H1 (cell line): ENCODE data around the gene ADAM23. TPM values are rescaled to one million over a fixed set of nuclear protein-coding genes. Genes with fewer than 3 reads are reported as not detected.

ENCODE experiments used
- CTCF ChIA-PET: fragments of 300-600 bp; sonication (Branson Sonifier 250); formaldehyde crosslinking; loops from one replicate; lab custom pipeline; 2021; ENCODE audit not compliant: partially characterized antibody; lab: Charles Lee
- POLR2A ChIA-PET: fragments of 300-600 bp; sonication (Branson Sonifier 250); formaldehyde crosslinking; loops from one replicate; lab custom pipeline; 2021; ENCODE audit warnings: inconsistent platforms; ENCODE audit not compliant: partially characterized antibody; lab: Charles Lee
- DNase-seq, 2 experiments: peaks; one replicate each; pipeline versions ENCODE4 v3.0.0 to v3.0.0-alpha.2; 2010 to 2022; ENCODE audit warnings: low spot score in 2 of 2, low read depth in 1 of 2, mixed read lengths in 1 of 2
- FAIRE-seq: peaks from 2 replicates; lab custom pipeline; 2011; peaks lifted over from hg19 to GRCh38; lab: Jason Lieb, UNC
- H2AFZ ChIP-seq: 2 replicates; pipeline ENCODE4 v1.8.1; 2012; ENCODE audit warnings: low read length, inconsistent platforms
- H2AK5ac ChIP-seq: 2 replicates; pipeline ENCODE4 v1.6.1; 2013; ENCODE audit warnings: low read depth, low read length
- H2BK120ac ChIP-seq: replicated peaks from 2 replicates; pipeline ENCODE3; 2013; ENCODE audit warnings: low read depth, low read length, inconsistent platforms
- H2BK12ac ChIP-seq: 2 replicates; pipeline ENCODE4 v1.6.1; 2013; ENCODE audit warnings: low read depth, low read length
- H2BK15ac ChIP-seq: 2 replicates; pipeline ENCODE4 v1.6.1; 2013; ENCODE audit warnings: low read length
- H2BK20ac ChIP-seq: 2 replicates; pipeline ENCODE4 v1.6.1; 2013; ENCODE audit warnings: low read length
- H2BK5ac ChIP-seq: 2 replicates; pipeline ENCODE4 v1.6.1; 2013; ENCODE audit warnings: low read depth, low read length
- H3K14ac ChIP-seq: 2 replicates; pipeline ENCODE4 v1.6.1; 2013; ENCODE audit warnings: inconsistent platforms; ENCODE audit not compliant: insufficient read length
- H3K18ac ChIP-seq: 2 replicates; pipeline ENCODE4 v1.6.1; 2013; ENCODE audit warnings: low read length; ENCODE audit errors: extremely low read depth
- H3K23ac ChIP-seq: 2 replicates; pipeline ENCODE4 v1.6.1; 2013; ENCODE audit warnings: inconsistent platforms; ENCODE audit not compliant: insufficient read length
- H3K23me2 ChIP-seq: 2 replicates; pipeline ENCODE4 v1.6.1; 2013; ENCODE audit warnings: low read depth, low read length
- H3K27ac ChIP-seq: 2 replicates; pipeline ENCODE4 v1.6.1; 2011; ENCODE audit warnings: low read depth, low read length, inconsistent platforms
- H3K27me3 ChIP-seq, 4 experiments: replicated peaks in 1 of 4; 1 replicate in 1 of 4; 2 replicates in 3 of 4; pipeline versions ENCODE4 v1.6.1 to v1.8.1; 2011 to 2013; ENCODE audit warnings: low read length in 3 of 4, mild to moderate bottlenecking in 3 of 4, inconsistent platforms in 2 of 4, mixed read lengths in 2 of 4, moderate library complexity in 1 of 4; ENCODE audit not compliant: control insufficient read depth in 3 of 4, insufficient read depth in 3 of 4; ENCODE audit errors: extremely low read depth in 1 of 4
- H3K36me3 ChIP-seq, 4 experiments: 2 replicates each; pipeline versions ENCODE4 v1.6.1 to v1.8.1; 2011 to 2013; ENCODE audit warnings: mild to moderate bottlenecking in 4 of 4, low read length in 3 of 4, moderate library complexity in 2 of 4, control low read depth in 1 of 4, inconsistent platforms in 1 of 4; ENCODE audit not compliant: insufficient read depth in 4 of 4, control insufficient read depth in 2 of 4
- H3K4ac ChIP-seq: replicated peaks from 2 replicates; pipeline ENCODE3; 2013; ENCODE audit warnings: low read length, low read depth, mixed read lengths, inconsistent platforms; ENCODE audit not compliant: insufficient read length
- H3K4me1 ChIP-seq, 4 experiments: replicated peaks in 1 of 4; 1 replicate in 1 of 4; 2 replicates in 3 of 4; pipeline versions ENCODE4 v1.6.1 to v1.8.1; 2011 to 2013; ENCODE audit warnings: low read length in 3 of 4, inconsistent platforms in 2 of 4, mixed read lengths in 1 of 4; ENCODE audit not compliant: insufficient read depth in 4 of 4, control insufficient read depth in 3 of 4
- H3K4me2 ChIP-seq, 2 experiments: 2 replicates each; pipeline versions ENCODE4 v1.6.1 to v1.8.1; 2011 to 2013; ENCODE audit warnings: low read depth in 2 of 2, low read length in 2 of 2, control low read depth in 1 of 2, inconsistent platforms in 1 of 2, mild to moderate bottlenecking in 1 of 2; ENCODE audit not compliant: insufficient read depth in 1 of 2
- H3K4me3 ChIP-seq, 4 experiments: fragments of 200-600, 300-600 bp in 1 of 4; sonication (generic), shearing (Covaris generic), sonication (Bioruptor Twin) in 1 of 4; 2 replicates each; pipeline versions ENCODE4 v1.5.1 to v1.8.1; 2011 to 2016; ENCODE audit warnings: low read length in 4 of 4, low read depth in 3 of 4, control low read depth in 2 of 4, inconsistent platforms in 2 of 4, mild to moderate bottlenecking in 2 of 4, mixed read lengths in 1 of 4, moderate library complexity in 1 of 4; ENCODE audit not compliant: insufficient read depth in 2 of 4; ENCODE audit errors: extremely low read depth in 1 of 4
- H3K56ac ChIP-seq: replicated peaks from 2 replicates; pipeline ENCODE3; 2013; ENCODE audit warnings: low read depth, mild to moderate bottlenecking, mixed read lengths, low read length, inconsistent platforms; ENCODE audit not compliant: insufficient read length
- H3K79me1 ChIP-seq: 2 replicates; pipeline ENCODE4 v1.6.1; 2013; ENCODE audit warnings: low read depth, low read length, control low read depth
- H3K79me2 ChIP-seq, 2 experiments: 2 replicates each; pipeline versions ENCODE4 v1.6.1 to v1.8.1; 2012 to 2013; ENCODE audit warnings: low read length in 2 of 2, mild to moderate bottlenecking in 2 of 2, inconsistent platforms in 1 of 2; ENCODE audit not compliant: insufficient read depth in 2 of 2, control insufficient read depth in 1 of 2
- H3K9ac ChIP-seq, 4 experiments: replicated peaks in 1 of 4; 1 replicate in 1 of 4; 2 replicates in 3 of 4; pipeline versions ENCODE4 v1.6.1 to v1.8.1; 2011 to 2013; ENCODE audit warnings: low read depth in 3 of 4, low read length in 3 of 4, control low read depth in 2 of 4, mild to moderate bottlenecking in 2 of 4, moderate library complexity in 2 of 4, inconsistent platforms in 1 of 4; ENCODE audit errors: extremely low read depth in 1 of 4
- H3K9me3 ChIP-seq, 2 experiments: 2 replicates each; pipeline versions ENCODE4 v1.6.1 to v1.8.1; 2012 to 2013; ENCODE audit warnings: mild to moderate bottlenecking in 2 of 2, moderate library complexity in 2 of 2, control low read depth in 1 of 2, inconsistent platforms in 1 of 2, low read depth in 1 of 2, low read length in 1 of 2, mixed read lengths in 1 of 2; ENCODE audit not compliant: insufficient read depth in 2 of 2
- H4K20me1 ChIP-seq, 2 experiments: replicated peaks in 1 of 2; 2 replicates each; pipeline versions ENCODE3 to v1.8.1; 2011 to 2013; ENCODE audit warnings: inconsistent platforms in 2 of 2, low read length in 2 of 2, mild to moderate bottlenecking in 1 of 2; ENCODE audit not compliant: insufficient read depth in 2 of 2, control insufficient read depth in 1 of 2
- H4K5ac ChIP-seq: 2 replicates; pipeline ENCODE4 v1.6.1; 2013; ENCODE audit warnings: low read length, low read depth, mixed read lengths, inconsistent platforms; ENCODE audit not compliant: insufficient read length
- H4K8ac ChIP-seq: 2 replicates; pipeline ENCODE4 v1.8.0; 2013; ENCODE audit warnings: mild to moderate bottlenecking, moderate library complexity, low read length, inconsistent platforms; ENCODE audit not compliant: insufficient read depth; ENCODE audit errors: extremely low read depth
- H4K91ac ChIP-seq: replicated peaks from 2 replicates; pipeline ENCODE3; 2013; ENCODE audit warnings: low read length, mixed read lengths, inconsistent platforms; ENCODE audit not compliant: insufficient read length
- CBX5 ChIP-seq: fragments of 300-800, 300-1000 bp; sonication (generic); IDR thresholded peaks from 2 replicates; pipeline ENCODE4 v1.7.1; 2016; ENCODE audit warnings: antibody characterized with exemption, low read length, low read depth
- CHD1 ChIP-seq: IDR thresholded peaks from 2 replicates; pipeline ENCODE4 v1.6.1; 2012; ENCODE audit warnings: low read depth, low read length, improper control_type of control experiment
- CREB1 ChIP-seq: IDR thresholded peaks from 2 replicates; pipeline ENCODE4 v1.6.1; 2012; ENCODE audit warnings: inconsistent platforms
- CTBP2 ChIP-seq: IDR thresholded peaks from 2 replicates; pipeline ENCODE4 v1.7.0; 2011; ENCODE audit warnings: borderline replicate concordance, mild to moderate bottlenecking, moderate library complexity, mixed read lengths, low read length; ENCODE audit not compliant: insufficient read depth, insufficient read length
- EZH2 ChIP-seq: fragments of 200-600 bp; sonication (generic); IDR thresholded peaks from 2 replicates; pipeline ENCODE4 v1.7.1; 2012; ENCODE audit warnings: low read depth, mild to moderate bottlenecking, moderate library complexity, low read length, inconsistent platforms; ENCODE audit not compliant: severe bottlenecking
- GABPA ChIP-seq: IDR thresholded peaks from 2 replicates; pipeline ENCODE4 v1.6.1; 2011; ENCODE audit warnings: mild to moderate bottlenecking, low read length, moderate library complexity, borderline replicate concordance; ENCODE audit not compliant: insufficient read depth
- GTF2F1 ChIP-seq: IDR thresholded peaks from 2 replicates; pipeline ENCODE4 v1.6.1; 2012; ENCODE audit warnings: low read depth, low read length, improper control_type of control experiment, borderline replicate concordance
- JUN ChIP-seq: IDR thresholded peaks from 2 replicates; pipeline ENCODE4 v1.6.1; 2011; ENCODE audit warnings: low read depth, mild to moderate bottlenecking, improper control_type of control experiment, low read length
- JUND ChIP-seq: IDR thresholded peaks from 2 replicates; pipeline ENCODE4 v1.6.1; 2011; ENCODE audit warnings: mild to moderate bottlenecking, improper control_type of control experiment, low read length
- NRF1 ChIP-seq: IDR thresholded peaks from 2 replicates; pipeline ENCODE4 v1.6.1; 2011; ENCODE audit warnings: mild to moderate bottlenecking, low read depth, low read length, improper control_type of control experiment
- POLR2A ChIP-seq, 2 experiments: IDR thresholded peaks; 1 replicate in 1 of 2; 2 replicates in 1 of 2; pipeline ENCODE4 v1.6.1; 2011; ENCODE audit warnings: low read depth in 2 of 2, low read length in 2 of 2, mild to moderate bottlenecking in 2 of 2; ENCODE audit errors: control extremely low read depth in 1 of 2
- RAD21 ChIP-seq, 2 experiments: IDR thresholded peaks in 1 of 2; conservative IDR thresholded peaks in 1 of 2; 2 replicates each; pipeline ENCODE4 v1.6.1; 2011; ENCODE audit warnings: low read depth in 2 of 2, low read length in 2 of 2, improper control_type of control experiment in 1 of 2, inconsistent platforms in 1 of 2, mild to moderate bottlenecking in 1 of 2, moderate library complexity in 1 of 2
- RFX5 ChIP-seq: IDR thresholded peaks from 2 replicates; pipeline ENCODE4 v1.6.1; 2011; ENCODE audit warnings: low read depth, low read length, improper control_type of control experiment, borderline replicate concordance
- SUZ12 ChIP-seq: fragments of 200-600 bp; sonication (generic); IDR thresholded peaks from 2 replicates; pipeline ENCODE4 v1.6.1; 2012; ENCODE audit warnings: mild to moderate bottlenecking, inconsistent platforms, low read length, moderate library complexity, mixed read lengths
- TCF12 ChIP-seq: IDR thresholded peaks from 2 replicates; pipeline ENCODE4 v1.6.1; 2011; ENCODE audit warnings: low read depth, mild to moderate bottlenecking, low read length
- WGBS, 2 experiments: shearing (Covaris generic) in 1 of 2; methylation state at CpG; one replicate each; pipeline versions ENCODE4 v1.1.6 to v1.1.7; 2013 to 2015; ENCODE audit warnings: low lambda C conversion rate in 2 of 2, mixed read lengths in 2 of 2, inconsistent platforms in 1 of 2, low coverage in 1 of 2, missing lambda C conversion rate in 1 of 2; ENCODE audit not compliant: insufficient replicate concordance in 2 of 2, insufficient coverage in 1 of 2, insufficient read length in 1 of 2; ENCODE audit errors: extremely low coverage in 1 of 2, missing lambda C conversion rate in 1 of 2; 5-methylcytosine and 5-hydroxymethylcytosine counted together
- polyA plus RNA-seq, 7 experiments: library from polyadenylated mRNA; depleted of rRNA in 3 of 7; stranded (reverse) in 5 of 7; unstranded in 2 of 7; fragments of >200 nt in 5 of 7; fragments of 200-250 nt in 2 of 7; gene quantifications; 1 replicate in 5 of 7; 2 replicates in 1 of 7; 4 replicates in 1 of 7; pipeline versions ENCODE4 v1.2.1 to v1.2.3, GENCODE V29; 2011 to 2013; ENCODE audit warnings: missing spikeins in 2 of 7, mixed read lengths in 2 of 7
- total RNA-seq: library from RNA; stranded (reverse); fragmentation: NEBNext Ultra II Directional; extraction: Animal tissue kit (Norgen Biotek cat#: 25700); gene quantifications from 2 replicates; pipeline ENCODE4 v1.2.1, GENCODE V29; 2021

The ADAM23 gene
- total and polyA plus RNA-seq, 2 of the 8 experiments (the other 6 are each of a cell fraction or from before 2014, with no cell fraction given), result 9.9 to 20.8 TPM

GRCh38 chr2:206573793-206574192 lies 130.5 kb downstream of the ADAM23 start:
- no peak overlapping the region for H4K91ac ChIP-seq
- CTCF ChIA-PET, result interaction anchor here (0.6 to 2.3 kb wide), 4 partner anchors 11 to 209 kb away, joined by 3 to 5 read pairs (median 4); no protein-coding TSS in a partner anchor
- no peak overlapping the region for H4K8ac ChIP-seq
- H2AK5ac ChIP-seq, result no peak overlapping the region
- H3K23ac ChIP-seq, result no peak overlapping the region
- no peak overlapping the region for H3K4ac ChIP-seq
- no peak overlapping the region for H2AFZ ChIP-seq
- H3K4me2 ChIP-seq, result no peak overlapping the region
- H2BK12ac ChIP-seq, result no peak overlapping the region
- H3K27ac ChIP-seq, result no peak overlapping the region
- no peak overlapping the region for H3K14ac ChIP-seq
- DNase-seq, result no peak
- no peak overlapping the region for H3K18ac ChIP-seq
- no peaks in the 10 kb centered on the region for H3K4me1 ChIP-seq
- no peak overlapping the region for H2BK20ac ChIP-seq
- H3K79me1 ChIP-seq, result no peaks in the 10 kb centered on the region
- no peak overlapping the region for H3K56ac ChIP-seq
- no peak overlapping the region for H2BK5ac ChIP-seq
- H2BK120ac ChIP-seq, result no peak overlapping the region
- no peaks in the 10 kb centered on the region for H3K9me3 ChIP-seq
- H3K4me3 ChIP-seq, result no peak overlapping the region
- H3K27me3 ChIP-seq, result no peaks in the 10 kb centered on the region
- no peak overlapping the region for H4K5ac ChIP-seq
- WGBS, 2 experiments, result 91% methylated on average over 6 of the region's 6 CpGs; no CpG with 5 or more reads in 1 of the 2 experiments
- H4K20me1 ChIP-seq, result no peaks in the 10 kb centered on the region
- POLR2A ChIA-PET, result no interaction called here
- H3K23me2 ChIP-seq, result no peaks in the 10 kb centered on the region; the same call in 1 of the 2 replicates
- H3K9ac ChIP-seq, result no peak overlapping the region
- H3K79me2 ChIP-seq, result no peaks in the 10 kb centered on the region
- H3K36me3 ChIP-seq, result no peaks in the 10 kb centered on the region; a peak in 1 of 8 replicates
- no peak for FAIRE-seq
- H2BK15ac ChIP-seq, result no peak overlapping the region
- TF ChIP-seq CBX5 (no peak), JUN (no peak), EZH2 (no peak), RFX5 (no peak), CHD1 (no peak), RAD21 (IDR thresholded peaks at IDR 0.05 in 1 of 2, conservative IDR thresholded peaks at IDR 0.05 in 1 of 2; ENCODE audit: low read depth in 2 of 2, low read length in 2 of 2) (no peak), CTBP2 (no peak), TCF12 (no peak), GABPA (no peak), POLR2A (IDR thresholded peaks at IDR 0.05; ENCODE audit: control extremely low read depth in 1 of 2, low read depth in 2 of 2, low read length in 2 of 2) (no peak), SUZ12 (no peak), CREB1 (no peak), NRF1 (no peak), GTF2F1 (no peak), JUND (no peak)
